ENCODE results near the gene LDLRAD3.

Gene LDLRAD3

DNA sequence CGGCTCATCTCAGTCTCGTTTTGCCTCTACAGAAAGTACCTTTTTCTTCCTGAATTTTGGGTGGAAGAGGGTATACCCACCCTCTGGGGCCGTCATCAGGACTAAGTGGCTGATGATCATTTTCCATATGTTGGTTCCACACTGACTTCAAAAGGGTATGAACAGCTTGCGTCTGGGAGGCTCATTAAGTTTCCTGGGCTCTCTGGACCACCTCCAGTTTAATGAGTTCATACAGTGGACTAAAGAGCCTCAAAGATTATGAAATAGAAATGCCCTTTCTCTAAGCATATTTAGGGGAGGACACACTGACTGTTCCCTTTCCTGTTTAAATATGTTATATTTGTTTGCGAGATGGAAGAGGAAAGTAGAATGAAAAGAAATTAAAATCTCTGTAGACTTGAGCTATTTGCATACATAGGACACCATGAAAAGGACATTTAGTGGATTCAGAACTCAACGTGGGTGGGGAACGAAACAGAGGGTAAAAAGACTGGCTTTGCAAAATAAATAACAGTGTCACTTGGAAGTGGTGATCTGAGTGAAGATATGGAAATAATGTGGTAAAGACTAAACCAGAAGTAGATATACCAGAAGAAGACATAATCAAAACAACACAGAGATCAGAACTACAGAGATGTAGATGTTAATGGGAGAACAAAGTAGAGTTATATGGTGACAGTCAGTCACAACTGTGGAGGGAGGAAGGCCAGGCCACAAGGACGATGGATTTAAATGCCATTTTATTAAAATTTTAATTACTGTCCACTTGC lies 18.7 kb downstream of the LDLRAD3 start:
- Histone ChIP-seq H3K36me3 (replicated peaks; ENCODE audit: low read depth, low read length) (no peaks in the 10 kb centered on the region), H3K4me2 (ENCODE audit: low read length) (no peak overlapping the region), H3K27me3 (ENCODE audit: low read depth, low read length) (peaks cover 5% of the 10 kb centered on the region; the same call in 1 of the 2 replicates), H4K20me1 (ENCODE audit: insufficient read depth, low read length) (no peaks in the 10 kb centered on the region), H3K9me3 (ENCODE audit: insufficient read depth, low read length) (peaks cover 8% of the 10 kb centered on the region; the same call in 1 of the 2 replicates), H3K9ac (ENCODE audit: low read length) (no peak overlapping the region), H2AFZ (ENCODE audit: low read depth, low read length) (no peak overlapping the region), H3K4me1 (ENCODE audit: low read length) (no peaks in the 10 kb centered on the region), H3K79me2 (ENCODE audit: low read length) (no peaks in the 10 kb centered on the region), H3K4me3 (ENCODE audit: low read length) (no peak overlapping the region), H3K27ac (ENCODE audit: low read length) (no peak overlapping the region)
- TF ChIP-seq, protein P1, sequence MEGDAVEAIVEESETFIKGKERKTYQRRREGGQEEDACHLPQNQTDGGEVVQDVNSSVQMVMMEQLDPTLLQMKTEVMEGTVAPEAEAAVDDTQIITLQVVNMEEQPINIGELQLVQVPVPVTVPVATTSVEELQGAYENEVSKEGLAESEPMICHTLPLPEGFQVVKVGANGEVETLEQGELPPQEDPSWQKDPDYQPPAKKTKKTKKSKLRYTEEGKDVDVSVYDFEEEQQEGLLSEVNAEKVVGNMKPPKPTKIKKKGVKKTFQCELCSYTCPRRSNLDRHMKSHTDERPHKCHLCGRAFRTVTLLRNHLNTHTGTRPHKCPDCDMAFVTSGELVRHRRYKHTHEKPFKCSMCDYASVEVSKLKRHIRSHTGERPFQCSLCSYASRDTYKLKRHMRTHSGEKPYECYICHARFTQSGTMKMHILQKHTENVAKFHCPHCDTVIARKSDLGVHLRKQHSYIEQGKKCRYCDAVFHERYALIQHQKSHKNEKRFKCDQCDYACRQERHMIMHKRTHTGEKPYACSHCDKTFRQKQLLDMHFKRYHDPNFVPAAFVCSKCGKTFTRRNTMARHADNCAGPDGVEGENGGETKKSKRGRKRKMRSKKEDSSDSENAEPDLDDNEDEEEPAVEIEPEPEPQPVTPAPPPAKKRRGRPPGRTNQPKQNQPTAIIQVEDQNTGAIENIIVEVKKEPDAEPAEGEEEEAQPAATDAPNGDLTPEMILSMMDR (IDR thresholded peaks at IDR 0.05; ENCODE audit: low read depth, low read length): no peak
- TF ChIP-seq EZH2phosphoT487 (IDR thresholded peaks at IDR 0.05; ENCODE audit: low read depth): no peak

DNA sequence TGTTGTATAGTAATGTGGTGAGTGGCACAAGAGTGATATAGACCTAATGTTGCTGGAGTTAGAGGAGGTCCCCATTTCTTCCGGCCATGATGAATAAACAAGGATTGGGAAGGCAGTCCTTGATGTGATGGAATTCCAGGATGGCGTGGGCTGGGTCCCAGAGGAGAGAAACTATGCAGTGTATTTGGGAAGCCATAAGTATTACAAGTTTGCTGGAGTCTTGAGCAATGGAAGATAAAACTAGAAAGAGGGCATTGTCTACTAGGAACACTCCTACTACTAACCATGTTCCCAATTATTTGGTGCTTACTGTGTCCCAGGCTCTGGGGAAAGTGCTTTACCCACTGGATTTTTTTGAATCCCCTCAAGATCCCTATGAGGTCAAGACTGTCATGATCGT lies 20.0 kb downstream of the LDLRAD3 start:
- H3K27ac ChIP-seq (ENCODE audit: low read length): no peak overlapping the region
- no peak overlapping the region for H3K4me3 ChIP-seq (ENCODE audit: low read length)
- TF ChIP-seq EZH2phosphoT487 (IDR thresholded peaks at IDR 0.05; ENCODE audit: low read depth): no peak
- TF ChIP-seq, protein P1 (IDR thresholded peaks at IDR 0.05; ENCODE audit: low read depth, low read length): no peak
- H3K9me3 ChIP-seq (ENCODE audit: insufficient read depth, low read length): peaks cover 8% of the 10 kb centered on the region; the same call in 1 of the 2 replicates
- H3K36me3 ChIP-seq (replicated peaks; ENCODE audit: low read depth, low read length): no peaks in the 10 kb centered on the region
- no peaks in the 10 kb centered on the region for H4K20me1 ChIP-seq (ENCODE audit: insufficient read depth, low read length)
- peaks cover 5% of the 10 kb centered on the region; the same call in 1 of the 2 replicates for H3K27me3 ChIP-seq (ENCODE audit: low read depth, low read length)
- no peak overlapping the region for H3K9ac ChIP-seq (ENCODE audit: low read length)
- no peaks in the 10 kb centered on the region for H3K79me2 ChIP-seq (ENCODE audit: low read length)
- H3K4me2 ChIP-seq (ENCODE audit: low read length): no peak overlapping the region
- H2AFZ ChIP-seq (ENCODE audit: low read depth, low read length): no peak overlapping the region
- H3K4me1 ChIP-seq (ENCODE audit: low read length): peaks cover 12% of the 10 kb centered on the region

DNA sequence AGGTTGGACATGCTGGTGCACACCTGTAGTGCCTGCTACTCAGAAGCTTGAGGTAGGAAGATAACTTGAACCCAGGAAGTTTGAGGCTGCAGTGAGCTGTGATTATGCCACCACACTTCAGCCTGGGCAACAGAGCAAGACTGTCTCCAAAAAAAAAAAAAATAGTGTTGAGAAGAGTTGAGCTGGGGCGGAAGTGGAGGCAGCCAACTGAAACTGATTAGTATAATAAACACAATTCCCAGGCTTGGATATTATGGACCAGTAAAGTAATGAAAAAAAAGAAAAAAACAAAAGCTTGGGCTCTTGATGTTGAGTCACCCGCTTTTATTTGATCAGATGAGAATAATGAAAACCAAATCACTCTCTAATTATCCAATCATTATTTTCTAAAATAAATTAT lies 21.0 kb downstream of the LDLRAD3 start:
- TF ChIP-seq EZH2phosphoT487 (IDR thresholded peaks at IDR 0.05; ENCODE audit: low read depth): no peak
- TF ChIP-seq, protein P1 (IDR thresholded peaks at IDR 0.05; ENCODE audit: low read depth, low read length): no peak
- peaks cover 5% of the 10 kb centered on the region; the same call in 1 of the 2 replicates for H3K27me3 ChIP-seq (ENCODE audit: low read depth, low read length)
- no peak overlapping the region for H3K4me3 ChIP-seq (ENCODE audit: low read length)
- H2AFZ ChIP-seq (ENCODE audit: low read depth, low read length): no peak overlapping the region
- no peak overlapping the region for H3K4me2 ChIP-seq (ENCODE audit: low read length)
- peaks cover 21% of the 10 kb centered on the region for H3K4me1 ChIP-seq (ENCODE audit: low read length)
- no peaks in the 10 kb centered on the region for H3K36me3 ChIP-seq (replicated peaks; ENCODE audit: low read depth, low read length)
- H3K79me2 ChIP-seq (ENCODE audit: low read length): no peaks in the 10 kb centered on the region
- no peak overlapping the region for H3K27ac ChIP-seq (ENCODE audit: low read length)
- peaks cover 8% of the 10 kb centered on the region; the same call in 1 of the 2 replicates for H3K9me3 ChIP-seq (ENCODE audit: insufficient read depth, low read length)
- H3K9ac ChIP-seq (ENCODE audit: low read length): no peak overlapping the region
- H4K20me1 ChIP-seq (ENCODE audit: insufficient read depth, low read length): no peaks in the 10 kb centered on the region

DNA sequence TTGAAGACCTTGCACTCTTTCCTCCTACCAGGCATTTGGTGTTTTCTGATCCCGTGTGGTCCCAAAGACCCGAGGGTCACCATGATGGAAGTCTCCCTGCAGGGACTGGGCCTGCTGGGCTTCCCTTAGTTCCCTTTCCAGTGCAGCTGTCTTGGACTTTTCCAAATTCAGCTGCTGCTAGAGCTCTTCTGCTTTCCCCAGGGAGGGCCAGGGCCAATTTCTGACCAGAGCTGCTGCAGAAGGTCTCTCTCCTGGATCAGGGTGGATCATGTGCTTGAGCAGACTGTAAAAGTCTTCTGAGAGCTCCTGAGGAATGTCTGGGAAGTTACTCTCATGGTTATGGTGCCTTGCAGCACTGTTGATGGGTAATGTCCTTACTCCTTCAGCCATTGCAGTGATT lies 23.2 kb downstream of the LDLRAD3 start:
- H3K27ac ChIP-seq (ENCODE audit: low read length): no peak overlapping the region
- peaks cover 2% of the 10 kb centered on the region; the same call in 1 of the 2 replicates for H3K27me3 ChIP-seq (ENCODE audit: low read depth, low read length)
- TF ChIP-seq EZH2phosphoT487 (IDR thresholded peaks at IDR 0.05; ENCODE audit: low read depth): no peak
- TF ChIP-seq, protein P1 (IDR thresholded peaks at IDR 0.05; ENCODE audit: low read depth, low read length): no peak
- peaks cover 8% of the 10 kb centered on the region; the same call in 1 of the 2 replicates for H3K9me3 ChIP-seq (ENCODE audit: insufficient read depth, low read length)
- no peaks in the 10 kb centered on the region for H4K20me1 ChIP-seq (ENCODE audit: insufficient read depth, low read length)
- H3K4me1 ChIP-seq (ENCODE audit: low read length): peaks cover 35% of the 10 kb centered on the region
- no peak overlapping the region for H3K4me3 ChIP-seq (ENCODE audit: low read length)
- no peaks in the 10 kb centered on the region for H3K36me3 ChIP-seq (replicated peaks; ENCODE audit: low read depth, low read length)
- H2AFZ ChIP-seq (ENCODE audit: low read depth, low read length): no peak overlapping the region
- no peaks in the 10 kb centered on the region for H3K79me2 ChIP-seq (ENCODE audit: low read length)
- no peak overlapping the region for H3K9ac ChIP-seq (ENCODE audit: low read length)
- no peak overlapping the region for H3K4me2 ChIP-seq (ENCODE audit: low read length)
